Liver (tissue), 3 donors: ENCODE measurements around the gene SCN2A.

Experiments
- GABPA ChIP-seq, 2 donors: IDR thresholded peaks in 1 of 2; conservative IDR thresholded peaks in 1 of 2; 2 replicates each; pipeline ENCODE4 v1.6.1; 2016; ENCODE audit warnings: antibody characterized with exemption in 2 of 2, mild to moderate bottlenecking in 1 of 2, moderate library complexity in 1 of 2
- RAD21 ChIP-seq, 2 donors: IDR thresholded peaks; 2 replicates each; pipeline ENCODE4 v1.6.1; 2016; ENCODE audit warnings: antibody characterized with exemption in 2 of 2, mild to moderate bottlenecking in 2 of 2
- RXRA ChIP-seq, 2 donors: IDR thresholded peaks; 2 replicates each; pipeline ENCODE4 v1.6.1; 2017 to 2018; ENCODE audit warnings: antibody characterized with exemption in 2 of 2, mild to moderate bottlenecking in 1 of 2
- SP1 ChIP-seq: IDR thresholded peaks from 2 replicates; pipeline ENCODE4 v1.6.1; 2018; ENCODE audit warnings: antibody characterized with exemption, mild to moderate bottlenecking
- YY1 ChIP-seq: IDR thresholded peaks from 2 replicates; pipeline ENCODE4 v1.6.1; 2016; ENCODE audit warnings: antibody characterized with exemption, mild to moderate bottlenecking
- TF ChIP-seq, protein P1 (sequence below): fragments of 150-350 bp; IDR thresholded peaks from 2 replicates; pipeline ENCODE4 v1.5.1; 2017; ENCODE audit warnings: improper control_type of control experiment, low read depth, low read length; ENCODE audit not compliant: missing input control
- TF ChIP-seq, protein P2 (sequence below): IDR thresholded peaks from 2 replicates; pipeline ENCODE4 v1.6.1; 2016; ENCODE audit warnings: antibody characterized with exemption
- TF ChIP-seq, protein P3 (sequence below): IDR thresholded peaks from 2 replicates; pipeline ENCODE4 v1.6.1; 2016; ENCODE audit warnings: antibody characterized with exemption
- TF ChIP-seq, protein P4 (sequence below): IDR thresholded peaks from 2 replicates; pipeline ENCODE4 v1.6.1; 2016; ENCODE audit warnings: antibody characterized with exemption, mild to moderate bottlenecking
- donor health status: healthy.
- donor health status: healthy.

DNA sequence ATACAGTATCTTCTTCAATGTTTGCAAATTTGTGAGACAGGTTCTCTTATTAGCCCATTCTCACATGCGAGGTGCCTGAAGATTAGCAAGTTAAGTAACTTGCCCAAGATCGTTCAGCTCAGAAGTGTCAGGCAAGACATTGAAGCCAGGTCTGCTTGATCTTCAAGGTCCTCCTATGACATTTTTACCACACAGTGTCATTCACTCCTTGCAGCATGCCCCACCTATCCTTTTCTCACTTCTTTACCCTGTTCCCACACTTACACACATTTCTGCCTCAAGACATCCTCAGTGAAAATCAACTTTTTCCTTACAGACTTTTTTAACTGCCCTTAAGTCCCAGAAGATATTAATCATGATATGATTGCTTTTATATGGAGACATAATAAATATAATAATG lies 73.8 kb downstream of the SCN2A start:
- TF ChIP-seq, protein P1, sequence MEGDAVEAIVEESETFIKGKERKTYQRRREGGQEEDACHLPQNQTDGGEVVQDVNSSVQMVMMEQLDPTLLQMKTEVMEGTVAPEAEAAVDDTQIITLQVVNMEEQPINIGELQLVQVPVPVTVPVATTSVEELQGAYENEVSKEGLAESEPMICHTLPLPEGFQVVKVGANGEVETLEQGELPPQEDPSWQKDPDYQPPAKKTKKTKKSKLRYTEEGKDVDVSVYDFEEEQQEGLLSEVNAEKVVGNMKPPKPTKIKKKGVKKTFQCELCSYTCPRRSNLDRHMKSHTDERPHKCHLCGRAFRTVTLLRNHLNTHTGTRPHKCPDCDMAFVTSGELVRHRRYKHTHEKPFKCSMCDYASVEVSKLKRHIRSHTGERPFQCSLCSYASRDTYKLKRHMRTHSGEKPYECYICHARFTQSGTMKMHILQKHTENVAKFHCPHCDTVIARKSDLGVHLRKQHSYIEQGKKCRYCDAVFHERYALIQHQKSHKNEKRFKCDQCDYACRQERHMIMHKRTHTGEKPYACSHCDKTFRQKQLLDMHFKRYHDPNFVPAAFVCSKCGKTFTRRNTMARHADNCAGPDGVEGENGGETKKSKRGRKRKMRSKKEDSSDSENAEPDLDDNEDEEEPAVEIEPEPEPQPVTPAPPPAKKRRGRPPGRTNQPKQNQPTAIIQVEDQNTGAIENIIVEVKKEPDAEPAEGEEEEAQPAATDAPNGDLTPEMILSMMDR: no peak
- TF ChIP-seq GABPA (IDR thresholded peaks at IDR 0.05 in 1 of 2, conservative IDR thresholded peaks at IDR 0.05 in 1 of 2) (no peak), RXRA (IDR thresholded peaks at IDR 0.05) (no peak), SP1 (no peak), YY1 (no peak), RAD21 (IDR thresholded peaks at IDR 0.05) (no peak)
- TF ChIP-seq, protein P2, sequence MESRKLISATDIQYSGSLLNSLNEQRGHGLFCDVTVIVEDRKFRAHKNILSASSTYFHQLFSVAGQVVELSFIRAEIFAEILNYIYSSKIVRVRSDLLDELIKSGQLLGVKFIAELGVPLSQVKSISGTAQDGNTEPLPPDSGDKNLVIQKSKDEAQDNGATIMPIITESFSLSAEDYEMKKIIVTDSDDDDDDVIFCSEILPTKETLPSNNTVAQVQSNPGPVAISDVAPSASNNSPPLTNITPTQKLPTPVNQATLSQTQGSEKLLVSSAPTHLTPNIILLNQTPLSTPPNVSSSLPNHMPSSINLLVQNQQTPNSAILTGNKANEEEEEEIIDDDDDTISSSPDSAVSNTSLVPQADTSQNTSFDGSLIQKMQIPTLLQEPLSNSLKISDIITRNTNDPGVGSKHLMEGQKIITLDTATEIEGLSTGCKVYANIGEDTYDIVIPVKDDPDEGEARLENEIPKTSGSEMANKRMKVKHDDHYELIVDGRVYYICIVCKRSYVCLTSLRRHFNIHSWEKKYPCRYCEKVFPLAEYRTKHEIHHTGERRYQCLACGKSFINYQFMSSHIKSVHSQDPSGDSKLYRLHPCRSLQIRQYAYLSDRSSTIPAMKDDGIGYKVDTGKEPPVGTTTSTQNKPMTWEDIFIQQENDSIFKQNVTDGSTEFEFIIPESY: no peak
- TF ChIP-seq, protein P3, sequence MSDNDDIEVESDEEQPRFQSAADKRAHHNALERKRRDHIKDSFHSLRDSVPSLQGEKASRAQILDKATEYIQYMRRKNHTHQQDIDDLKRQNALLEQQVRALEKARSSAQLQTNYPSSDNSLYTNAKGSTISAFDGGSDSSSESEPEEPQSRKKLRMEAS: no peak
- TF ChIP-seq, protein P4, sequence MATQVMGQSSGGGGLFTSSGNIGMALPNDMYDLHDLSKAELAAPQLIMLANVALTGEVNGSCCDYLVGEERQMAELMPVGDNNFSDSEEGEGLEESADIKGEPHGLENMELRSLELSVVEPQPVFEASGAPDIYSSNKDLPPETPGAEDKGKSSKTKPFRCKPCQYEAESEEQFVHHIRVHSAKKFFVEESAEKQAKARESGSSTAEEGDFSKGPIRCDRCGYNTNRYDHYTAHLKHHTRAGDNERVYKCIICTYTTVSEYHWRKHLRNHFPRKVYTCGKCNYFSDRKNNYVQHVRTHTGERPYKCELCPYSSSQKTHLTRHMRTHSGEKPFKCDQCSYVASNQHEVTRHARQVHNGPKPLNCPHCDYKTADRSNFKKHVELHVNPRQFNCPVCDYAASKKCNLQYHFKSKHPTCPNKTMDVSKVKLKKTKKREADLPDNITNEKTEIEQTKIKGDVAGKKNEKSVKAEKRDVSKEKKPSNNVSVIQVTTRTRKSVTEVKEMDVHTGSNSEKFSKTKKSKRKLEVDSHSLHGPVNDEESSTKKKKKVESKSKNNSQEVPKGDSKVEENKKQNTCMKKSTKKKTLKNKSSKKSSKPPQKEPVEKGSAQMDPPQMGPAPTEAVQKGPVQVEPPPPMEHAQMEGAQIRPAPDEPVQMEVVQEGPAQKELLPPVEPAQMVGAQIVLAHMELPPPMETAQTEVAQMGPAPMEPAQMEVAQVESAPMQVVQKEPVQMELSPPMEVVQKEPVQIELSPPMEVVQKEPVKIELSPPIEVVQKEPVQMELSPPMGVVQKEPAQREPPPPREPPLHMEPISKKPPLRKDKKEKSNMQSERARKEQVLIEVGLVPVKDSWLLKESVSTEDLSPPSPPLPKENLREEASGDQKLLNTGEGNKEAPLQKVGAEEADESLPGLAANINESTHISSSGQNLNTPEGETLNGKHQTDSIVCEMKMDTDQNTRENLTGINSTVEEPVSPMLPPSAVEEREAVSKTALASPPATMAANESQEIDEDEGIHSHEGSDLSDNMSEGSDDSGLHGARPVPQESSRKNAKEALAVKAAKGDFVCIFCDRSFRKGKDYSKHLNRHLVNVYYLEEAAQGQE: no peak
